HCT116 (cell line): ENCODE measurements around the gene FAM174A. TPM values are rescaled to one million over a fixed set of nuclear protein-coding genes. Genes with fewer than 3 reads are reported as not detected.

ENCODE experiments used
- ATAC-seq: fragments of 200-7000 bp; cut with Tn5 transposase; 2 replicates; pipeline ENCODE4 v1.9.1; 2020; ENCODE audit warnings: mild to moderate bottlenecking, moderate library complexity
- BruUV-seq: library from RNA; stranded (reverse); fragments of 400-500 nt; replicated peaks from 2 replicates; lab custom pipeline; 2021; lab: Mats Ljungman, UMichigan
- CTCF ChIA-PET: fragments of 300-600 bp; sonication (Branson Sonifier 250); formaldehyde crosslinking; loops from one replicate; lab custom pipeline; 2021; ENCODE audit warnings: antibody characterized with exemption; lab: Charles Lee
- POLR2A ChIA-PET: fragments of 300-600, 350-600 bp; sonication (Branson Sonifier 250); formaldehyde crosslinking; loops from one replicate; lab custom pipeline; 2021; ENCODE audit warnings: antibody characterized with exemption; lab: Charles Lee
- RAD21 ChIA-PET, 2 experiments: fragments of 300-600 bp; sonication (Branson Sonifier 250); formaldehyde crosslinking; loops; one replicate each; lab custom pipeline; 2023; ENCODE audit warnings: low total read pairs in 2 of 2; ENCODE audit not compliant: uncharacterized antibody in 2 of 2, unreplicated experiment in 2 of 2, low non-redundant PET in 1 of 2; lab: Charles Lee
- DNase-seq: peaks from one replicate; pipeline ENCODE4 v3.0.0-alpha.2; 2010; ENCODE audit warnings: low read depth, low spot score
- H2AFZ ChIP-seq: fragments of 200-600 bp; shearing (Covaris generic), sonication (generic); 2 replicates; pipeline ENCODE4 v1.6.1; 2017; ENCODE audit warnings: low read depth, mixed run types, mixed read lengths, antibody characterized with exemption, low read length; ENCODE audit not compliant: poor library complexity, severe bottlenecking
- H3K27ac ChIP-seq: 2 replicates; pipeline ENCODE4 v1.5.1; 2012; ENCODE audit warnings: low read depth, low read length
- H3K27me3 ChIP-seq: fragments of 200-600 bp; sonication (generic); 2 replicates; pipeline ENCODE4 v1.6.1; 2016; ENCODE audit warnings: mixed run types, low read length, mixed read lengths; ENCODE audit not compliant: insufficient read depth
- H3K36me3 ChIP-seq, 2 experiments: fragments of 200-500 bp in 1 of 2; fragments of 200-600 bp in 1 of 2; sonication (Bioruptor generic) in 1 of 2; sonication (generic) in 1 of 2; 2 replicates each; pipeline versions ENCODE4 v1.5.1 to v1.6.1; 2014 to 2016; ENCODE audit warnings: low read length in 2 of 2, inconsistent platforms in 1 of 2, mixed read lengths in 1 of 2, mixed run types in 1 of 2; ENCODE audit not compliant: insufficient read depth in 2 of 2, control insufficient read depth in 1 of 2
- H3K4me1 ChIP-seq, 2 experiments: fragments of 200-600 bp in 1 of 2; sonication (generic) in 1 of 2; 2 replicates each; pipeline versions ENCODE4 v1.5.1 to v1.6.1; 2012 to 2017; ENCODE audit warnings: low read length in 2 of 2, inconsistent platforms in 1 of 2, mild to moderate bottlenecking in 1 of 2, mixed read lengths in 1 of 2, mixed run types in 1 of 2, moderate library complexity in 1 of 2; ENCODE audit not compliant: insufficient read depth in 2 of 2, control insufficient read depth in 1 of 2
- H3K4me2 ChIP-seq: fragments of 200-600 bp; sonication (generic); 2 replicates; pipeline ENCODE4 v1.6.1; 2017; ENCODE audit warnings: mixed run types, low read length, mixed read lengths
- H3K4me3 ChIP-seq, 2 experiments: fragments of 200-600 bp in 1 of 2; sonication (generic) in 1 of 2; replicated peaks in 1 of 2; 2 replicates each; pipeline ENCODE4 v1.5.1; 2011 to 2016; ENCODE audit warnings: low read length in 2 of 2, control low read depth in 1 of 2, low read depth in 1 of 2, mild to moderate bottlenecking in 1 of 2, mixed read lengths in 1 of 2, mixed run types in 1 of 2
- H3K79me2 ChIP-seq: fragments of 200-600 bp; sonication (generic); 2 replicates; pipeline ENCODE4 v1.6.1; 2017; ENCODE audit warnings: mild to moderate bottlenecking, mixed run types, low read length, moderate library complexity, mixed read lengths; ENCODE audit not compliant: insufficient read depth
- H3K9ac ChIP-seq: fragments of 200-600 bp; sonication (generic); 2 replicates; pipeline ENCODE4 v1.6.1; 2016; ENCODE audit warnings: low read length, mixed read lengths
- H3K9me2 ChIP-seq: fragments of 200-600 bp; sonication (generic), shearing (Covaris generic); 2 replicates; pipeline ENCODE4 v1.6.1; 2017; ENCODE audit warnings: mixed run types, mild to moderate bottlenecking, moderate library complexity; ENCODE audit not compliant: insufficient read depth
- H3K9me3 ChIP-seq, 2 experiments: fragments of 200-500 bp in 1 of 2; fragments of 200-600 bp in 1 of 2; sonication (Bioruptor generic) in 1 of 2; sonication (generic) in 1 of 2; 2 replicates each; pipeline ENCODE4 v1.6.1; 2014 to 2017; ENCODE audit warnings: low read length in 2 of 2, mixed read lengths in 2 of 2, inconsistent platforms in 1 of 2, low read depth in 1 of 2, mild to moderate bottlenecking in 1 of 2, mixed run types in 1 of 2, moderate library complexity in 1 of 2; ENCODE audit not compliant: control insufficient read depth in 1 of 2, insufficient read depth in 1 of 2
- H4K20me1 ChIP-seq: fragments of 200-600 bp; sonication (generic), shearing (Covaris generic); 2 replicates; pipeline ENCODE4 v1.6.1; 2017; ENCODE audit warnings: mixed run types, mild to moderate bottlenecking, moderate library complexity; ENCODE audit not compliant: insufficient read depth
- CBX3 ChIP-seq: IDR thresholded peaks from 2 replicates; pipeline ENCODE4 v1.6.1; 2012; ENCODE audit warnings: low read depth
- CEBPB ChIP-seq: IDR thresholded peaks from 2 replicates; pipeline ENCODE4 v1.6.1; 2012; ENCODE audit warnings: low read depth
- EGR1 ChIP-seq: IDR thresholded peaks from 2 replicates; pipeline ENCODE4 v1.6.1; 2012; ENCODE audit warnings: low read depth
- MAX ChIP-seq: IDR thresholded peaks from 2 replicates; pipeline ENCODE4 v1.6.1; 2012
- POLR2A ChIP-seq: IDR thresholded peaks from 2 replicates; pipeline ENCODE4 v1.7.0; 2011; ENCODE audit warnings: borderline replicate concordance; ENCODE audit not compliant: insufficient read depth, insufficient read length; ENCODE audit errors: extremely low read depth
- POLR2AphosphoS5 ChIP-seq: IDR thresholded peaks from 2 replicates; pipeline ENCODE4 v1.6.1; 2011; ENCODE audit warnings: mild to moderate bottlenecking, low read depth, low read length, moderate library complexity
- SIN3A ChIP-seq: IDR thresholded peaks from 2 replicates; pipeline ENCODE4 v1.6.1; 2012; ENCODE audit warnings: low read depth
- SRF ChIP-seq: IDR thresholded peaks from 2 replicates; pipeline ENCODE4 v1.6.1; 2012; ENCODE audit warnings: low read depth
- TCF7L2 ChIP-seq: IDR thresholded peaks from 2 replicates; pipeline ENCODE4 v1.7.0; 2011; ENCODE audit warnings: borderline replicate concordance, inconsistent platforms; ENCODE audit not compliant: insufficient read depth, insufficient read length; ENCODE audit errors: extremely low read depth
- YY1 ChIP-seq: IDR thresholded peaks from 2 replicates; pipeline ENCODE4 v1.6.1; 2011; ENCODE audit warnings: low read length, low read depth, moderate library complexity, mild to moderate bottlenecking; ENCODE audit not compliant: insufficient replicate concordance; ENCODE audit errors: extremely low read depth
- ZFX ChIP-seq: fragments of 450-650 bp; IDR thresholded peaks from 2 replicates; pipeline ENCODE4 v1.6.1; 2017
- ZNF274 ChIP-seq: fragments of 200-500 bp; sonication (Bioruptor generic); IDR thresholded peaks from 2 replicates; pipeline ENCODE4 v1.6.1; 2014; ENCODE audit warnings: mild to moderate bottlenecking, low read depth, low read length, inconsistent platforms
- intact Hi-C: fragments of 100-400 bp; cut with micrococcal nuclease; formaldehyde crosslinking; loops from 2 replicates; pipeline ENCODE4 v1.10.0; 2022
- total RNA-seq: library from RNA; stranded (reverse); gene quantifications from one replicate; pipeline ENCODE4 v1.2.1, GENCODE V29; 2021; ENCODE audit not compliant: unreplicated experiment
- TF ChIP-seq, protein P1 (sequence below): IDR thresholded peaks from 2 replicates; pipeline ENCODE4 v1.6.1; 2011; ENCODE audit warnings: mild to moderate bottlenecking, low read length, moderate library complexity; ENCODE audit not compliant: insufficient replicate concordance; ENCODE audit errors: extremely low read depth
- TF ChIP-seq, protein P2 (sequence below), 3 experiments: fragments of 200-600 bp in 1 of 3; sonication (generic) in 1 of 3; IDR thresholded peaks in 2 of 3; conservative IDR thresholded peaks in 1 of 3; 2 replicates each; pipeline ENCODE4 v1.5.1; 2012 to 2017; ENCODE audit warnings: low read depth in 2 of 3, low read length in 2 of 3, antibody characterized with exemption in 1 of 3, borderline replicate concordance in 1 of 3, control low read depth in 1 of 3, mild to moderate bottlenecking in 1 of 3, mixed read lengths in 1 of 3, mixed run types in 1 of 3, moderate library complexity in 1 of 3; ENCODE audit not compliant: insufficient read depth in 1 of 3
- TF ChIP-seq, protein P3 (sequence below): IDR thresholded peaks from 2 replicates; pipeline ENCODE4 v1.6.1; 2012; ENCODE audit warnings: low read depth

Gene FAM174A
- total RNA-seq, 1 experiment from 2014 or later: 8.6 TPM

GRCh38 chr5:100603141-100603540 is 68.0 kb downstream of the FAM174A start:
- H3K9me3 ChIP-seq: no peaks in the 10 kb centered on the region
- CTCF ChIA-PET: no interaction called here
- no peak for DNase-seq
- TF ChIP-seq CEBPB (no peak), POLR2A (no peak), POLR2AphosphoS5 (no peak), MAX (no peak), SIN3A (no peak), CBX3 (no peak), YY1 (no peak), SRF (no peak), EGR1 (no peak), ZNF274 (no peak), ZFX (no peak), TCF7L2 (no peak)
- TF ChIP-seq, protein P1, sequence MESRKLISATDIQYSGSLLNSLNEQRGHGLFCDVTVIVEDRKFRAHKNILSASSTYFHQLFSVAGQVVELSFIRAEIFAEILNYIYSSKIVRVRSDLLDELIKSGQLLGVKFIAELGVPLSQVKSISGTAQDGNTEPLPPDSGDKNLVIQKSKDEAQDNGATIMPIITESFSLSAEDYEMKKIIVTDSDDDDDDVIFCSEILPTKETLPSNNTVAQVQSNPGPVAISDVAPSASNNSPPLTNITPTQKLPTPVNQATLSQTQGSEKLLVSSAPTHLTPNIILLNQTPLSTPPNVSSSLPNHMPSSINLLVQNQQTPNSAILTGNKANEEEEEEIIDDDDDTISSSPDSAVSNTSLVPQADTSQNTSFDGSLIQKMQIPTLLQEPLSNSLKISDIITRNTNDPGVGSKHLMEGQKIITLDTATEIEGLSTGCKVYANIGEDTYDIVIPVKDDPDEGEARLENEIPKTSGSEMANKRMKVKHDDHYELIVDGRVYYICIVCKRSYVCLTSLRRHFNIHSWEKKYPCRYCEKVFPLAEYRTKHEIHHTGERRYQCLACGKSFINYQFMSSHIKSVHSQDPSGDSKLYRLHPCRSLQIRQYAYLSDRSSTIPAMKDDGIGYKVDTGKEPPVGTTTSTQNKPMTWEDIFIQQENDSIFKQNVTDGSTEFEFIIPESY: no peak
- TF ChIP-seq, protein P2, sequence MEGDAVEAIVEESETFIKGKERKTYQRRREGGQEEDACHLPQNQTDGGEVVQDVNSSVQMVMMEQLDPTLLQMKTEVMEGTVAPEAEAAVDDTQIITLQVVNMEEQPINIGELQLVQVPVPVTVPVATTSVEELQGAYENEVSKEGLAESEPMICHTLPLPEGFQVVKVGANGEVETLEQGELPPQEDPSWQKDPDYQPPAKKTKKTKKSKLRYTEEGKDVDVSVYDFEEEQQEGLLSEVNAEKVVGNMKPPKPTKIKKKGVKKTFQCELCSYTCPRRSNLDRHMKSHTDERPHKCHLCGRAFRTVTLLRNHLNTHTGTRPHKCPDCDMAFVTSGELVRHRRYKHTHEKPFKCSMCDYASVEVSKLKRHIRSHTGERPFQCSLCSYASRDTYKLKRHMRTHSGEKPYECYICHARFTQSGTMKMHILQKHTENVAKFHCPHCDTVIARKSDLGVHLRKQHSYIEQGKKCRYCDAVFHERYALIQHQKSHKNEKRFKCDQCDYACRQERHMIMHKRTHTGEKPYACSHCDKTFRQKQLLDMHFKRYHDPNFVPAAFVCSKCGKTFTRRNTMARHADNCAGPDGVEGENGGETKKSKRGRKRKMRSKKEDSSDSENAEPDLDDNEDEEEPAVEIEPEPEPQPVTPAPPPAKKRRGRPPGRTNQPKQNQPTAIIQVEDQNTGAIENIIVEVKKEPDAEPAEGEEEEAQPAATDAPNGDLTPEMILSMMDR (IDR thresholded peaks at IDR 0.05 in 2 of 3, conservative IDR thresholded peaks at IDR 0.05 in 1 of 3; ENCODE audit: borderline replicate concordance in 1 of 3, insufficient read depth in 1 of 3, low read depth in 2 of 3, low read length in 2 of 3): no peak
- TF ChIP-seq, protein P3, sequence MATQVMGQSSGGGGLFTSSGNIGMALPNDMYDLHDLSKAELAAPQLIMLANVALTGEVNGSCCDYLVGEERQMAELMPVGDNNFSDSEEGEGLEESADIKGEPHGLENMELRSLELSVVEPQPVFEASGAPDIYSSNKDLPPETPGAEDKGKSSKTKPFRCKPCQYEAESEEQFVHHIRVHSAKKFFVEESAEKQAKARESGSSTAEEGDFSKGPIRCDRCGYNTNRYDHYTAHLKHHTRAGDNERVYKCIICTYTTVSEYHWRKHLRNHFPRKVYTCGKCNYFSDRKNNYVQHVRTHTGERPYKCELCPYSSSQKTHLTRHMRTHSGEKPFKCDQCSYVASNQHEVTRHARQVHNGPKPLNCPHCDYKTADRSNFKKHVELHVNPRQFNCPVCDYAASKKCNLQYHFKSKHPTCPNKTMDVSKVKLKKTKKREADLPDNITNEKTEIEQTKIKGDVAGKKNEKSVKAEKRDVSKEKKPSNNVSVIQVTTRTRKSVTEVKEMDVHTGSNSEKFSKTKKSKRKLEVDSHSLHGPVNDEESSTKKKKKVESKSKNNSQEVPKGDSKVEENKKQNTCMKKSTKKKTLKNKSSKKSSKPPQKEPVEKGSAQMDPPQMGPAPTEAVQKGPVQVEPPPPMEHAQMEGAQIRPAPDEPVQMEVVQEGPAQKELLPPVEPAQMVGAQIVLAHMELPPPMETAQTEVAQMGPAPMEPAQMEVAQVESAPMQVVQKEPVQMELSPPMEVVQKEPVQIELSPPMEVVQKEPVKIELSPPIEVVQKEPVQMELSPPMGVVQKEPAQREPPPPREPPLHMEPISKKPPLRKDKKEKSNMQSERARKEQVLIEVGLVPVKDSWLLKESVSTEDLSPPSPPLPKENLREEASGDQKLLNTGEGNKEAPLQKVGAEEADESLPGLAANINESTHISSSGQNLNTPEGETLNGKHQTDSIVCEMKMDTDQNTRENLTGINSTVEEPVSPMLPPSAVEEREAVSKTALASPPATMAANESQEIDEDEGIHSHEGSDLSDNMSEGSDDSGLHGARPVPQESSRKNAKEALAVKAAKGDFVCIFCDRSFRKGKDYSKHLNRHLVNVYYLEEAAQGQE: no peak
- TF ChIP-seq, all 23 proteins: peak for 0
- Histone ChIP-seq H3K27ac (no peak overlapping the region), H3K79me2 (no peaks in the 10 kb centered on the region), H3K9me2 (no peaks in the 10 kb centered on the region), H3K9ac (no peak overlapping the region), H2AFZ (no peak overlapping the region), H3K4me1 (no peaks in the 10 kb centered on the region), H3K4me2 (no peak overlapping the region), H3K4me3 (no peak overlapping the region), H4K20me1 (no peaks in the 10 kb centered on the region), H3K27me3 (no peaks in the 10 kb centered on the region), H3K36me3 (no peaks in the 10 kb centered on the region)
- POLR2A ChIA-PET: no interaction called here
- RAD21 ChIA-PET: no interaction called here
- no peak for ATAC-seq
- BruUV-seq: no TSS peak
- intact Hi-C loops: no loop called here
